HG02870 (cell line): ENCODE data around the gene KPNA6.
"Not testable (repeated sequence)": the region's sequence is repeated elsewhere in the genome, so short reads cannot be mapped to it uniquely, and the experiment has no call there.

Experiments used
- ATAC-seq: cut with Tn5 transposase; IDR thresholded peaks from one replicate; pipeline ENCODE4 v1.9.1; 2021; ENCODE audit warnings: mild to moderate bottlenecking, moderate library complexity; ENCODE audit not compliant: unreplicated experiment

The KPNA6 gene

GRCh38 chr1:32138965-32139364 is 31.1 kb downstream of the KPNA6 start:
- no peak for ATAC-seq

DNA sequence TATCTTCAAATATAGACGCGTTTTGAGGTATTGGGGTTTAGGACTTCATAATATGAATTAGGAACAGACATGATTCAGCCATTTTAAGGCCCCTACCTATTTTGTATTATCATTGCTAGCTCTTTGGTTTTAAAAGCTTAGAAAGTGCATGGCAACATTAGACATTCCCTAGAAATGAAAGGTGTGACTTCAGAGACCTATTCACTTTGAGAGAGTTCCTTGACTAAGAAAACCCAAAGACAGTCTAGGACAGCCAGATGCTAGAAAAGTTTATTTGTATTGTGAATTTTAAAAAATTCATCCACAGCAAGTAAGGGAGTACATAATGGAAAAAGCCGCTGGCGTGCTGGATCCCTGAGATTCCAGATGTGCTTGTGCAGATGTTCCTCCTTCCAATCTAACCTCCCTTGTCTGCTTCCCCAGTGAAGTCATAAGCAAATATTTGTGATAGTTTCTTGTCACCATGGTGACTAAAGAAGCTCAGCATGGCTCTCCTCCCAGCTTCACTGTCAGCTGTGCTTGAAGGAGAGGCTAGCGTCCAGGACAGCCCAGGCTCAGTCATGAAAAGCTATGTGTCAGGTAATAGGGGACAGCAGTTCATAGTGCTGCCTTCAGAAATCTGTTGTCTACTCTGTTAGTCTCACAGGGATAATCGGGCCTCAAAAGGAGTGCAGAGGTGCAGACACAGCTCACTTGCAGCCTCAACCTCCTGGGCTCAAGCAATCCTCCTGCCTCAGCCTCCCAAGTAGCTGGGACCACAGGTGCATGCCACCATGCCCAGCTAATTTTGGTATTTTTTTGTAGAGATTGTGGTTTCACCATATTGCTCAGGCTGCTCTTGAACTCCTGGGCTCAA is 34.8 kb downstream of the KPNA6 start:
- ATAC-seq, result no peak

- not testable (repeated sequence) for ATAC-seq
Measured at GRCh38 chr1:32143302-32143695, 35.4 kb downstream of the KPNA6 start.

- ATAC-seq, result no peak
Measured at GRCh38 chr1:32144033-32144432, 36.2 kb downstream of the KPNA6 start.

DNA sequence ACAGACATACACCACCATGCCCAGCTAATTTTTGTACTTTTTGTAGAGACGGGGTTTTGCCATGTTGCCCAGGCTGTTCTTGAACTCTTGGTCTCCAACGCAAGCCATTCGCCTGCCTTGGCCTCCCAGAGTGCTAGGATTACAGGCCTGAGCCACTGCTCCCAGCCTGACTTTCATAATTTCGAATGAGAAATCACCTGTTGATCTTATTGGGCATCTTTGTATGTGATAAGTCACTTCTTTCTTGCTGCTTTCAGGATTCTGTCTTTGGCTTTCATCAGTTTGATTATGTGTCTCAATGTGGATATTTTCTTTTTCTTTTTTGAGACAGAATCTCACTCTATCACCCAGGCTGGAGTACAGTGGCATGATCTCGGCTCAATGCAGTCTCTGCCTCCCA is 39.9 kb downstream of the KPNA6 start:
- ATAC-seq, result not testable (repeated sequence)

- no peak for ATAC-seq
Measured at GRCh38 chr1:32150847-32151246, 43.0 kb downstream of the KPNA6 start.

DNA sequence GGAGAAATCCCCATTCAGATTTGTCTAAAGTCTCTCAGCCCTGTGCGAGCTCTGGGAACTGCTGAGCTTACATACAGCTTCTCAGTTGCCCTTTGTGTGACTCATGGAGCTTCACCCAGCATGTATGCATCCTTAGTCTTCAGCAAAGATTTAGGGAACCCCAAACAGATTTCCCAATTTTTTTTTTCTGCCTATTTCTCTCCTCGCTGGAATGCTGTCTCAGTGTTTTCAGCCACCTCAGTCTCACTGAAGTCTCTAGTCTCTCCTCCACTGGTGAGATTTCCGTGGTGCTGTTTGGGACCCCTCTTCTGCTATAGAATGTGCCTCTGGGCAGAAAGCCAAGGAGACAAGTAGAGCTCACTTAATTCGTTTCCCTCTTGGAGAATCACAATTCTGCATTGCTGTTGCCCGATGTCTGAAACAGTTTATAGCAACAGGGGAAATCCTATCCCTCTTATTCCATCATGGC is 43.5 kb downstream of the KPNA6 start:
- no peak for ATAC-seq

- ATAC-seq, result no peak
Measured at GRCh38 chr1:32159189-32159588, 51.3 kb downstream of the KPNA6 start.

DNA sequence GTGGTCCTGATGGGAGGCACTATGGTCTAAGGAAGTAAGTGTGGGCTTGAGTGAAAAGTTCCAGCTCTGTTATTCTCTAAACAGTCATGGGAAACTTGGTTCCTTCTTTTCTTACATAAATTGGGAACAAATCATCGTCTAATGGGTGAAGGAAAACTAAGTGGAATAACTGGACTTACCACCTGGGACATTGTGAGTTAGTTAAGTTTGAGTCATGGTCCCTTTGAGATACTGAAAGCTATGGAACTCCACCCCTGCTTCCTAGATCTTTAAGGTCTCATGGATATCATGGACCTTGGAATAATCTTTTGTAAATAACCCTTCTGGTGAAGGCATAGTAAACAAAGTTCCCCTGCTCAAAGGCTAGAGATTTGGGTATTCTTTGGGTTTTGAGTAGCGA is 55.5 kb downstream of the KPNA6 start:
- no peak for ATAC-seq

- not testable (repeated sequence) for ATAC-seq
Measured at GRCh38 chr1:32165633-32166032, 57.8 kb downstream of the KPNA6 start.

DNA sequence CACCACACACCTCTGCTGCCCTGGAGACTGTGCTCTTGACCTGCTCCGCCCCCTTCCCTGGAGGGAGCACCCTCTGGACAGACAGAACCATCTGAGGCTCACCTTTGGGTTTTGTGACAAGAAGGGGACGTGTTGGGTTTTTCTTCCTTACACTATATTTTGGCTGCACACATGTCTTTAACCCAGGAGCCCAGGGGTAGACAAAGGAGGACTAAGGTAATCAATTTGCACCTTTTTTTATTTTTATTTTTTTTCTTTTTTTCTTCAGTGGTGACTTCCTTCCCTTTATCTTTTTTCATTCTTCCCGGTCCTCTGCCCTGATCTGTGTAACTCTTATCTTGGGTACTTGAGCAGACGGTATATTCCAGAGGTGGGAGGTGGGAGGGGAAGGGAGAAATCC is 63.1 kb downstream of the KPNA6 start:
- ATAC-seq, result no peak

DNA sequence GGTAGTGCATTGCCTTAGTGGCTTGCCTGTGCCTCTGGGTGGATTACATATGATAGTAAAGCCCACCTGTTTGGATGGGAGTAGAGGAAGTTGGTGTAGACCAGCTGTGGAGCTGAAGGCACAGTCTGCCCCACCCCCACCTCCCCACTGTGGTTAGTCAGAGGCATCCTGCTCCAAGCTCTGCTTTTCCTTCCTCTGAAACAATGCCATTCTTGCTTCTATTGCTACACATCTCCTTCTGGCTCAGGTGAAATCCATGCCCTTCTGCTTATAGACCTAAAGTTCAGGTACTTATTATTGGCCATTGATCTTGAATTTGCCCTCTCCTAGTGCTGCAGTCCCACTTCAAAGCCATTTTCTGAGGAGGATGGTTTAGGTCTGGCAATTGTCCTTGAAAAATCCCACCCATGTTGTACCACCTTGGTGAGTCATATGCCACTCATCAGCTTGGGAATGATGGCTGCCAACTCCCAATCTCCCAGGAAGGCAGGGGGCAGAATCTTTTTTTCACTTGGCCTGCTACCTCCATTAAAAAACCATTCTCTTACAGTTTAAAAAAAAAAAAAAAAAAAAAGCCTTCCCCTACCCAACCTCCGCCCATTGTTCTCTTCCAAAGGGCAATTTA is 64.9 kb downstream of the KPNA6 start:
- ATAC-seq, result no peak

DNA sequence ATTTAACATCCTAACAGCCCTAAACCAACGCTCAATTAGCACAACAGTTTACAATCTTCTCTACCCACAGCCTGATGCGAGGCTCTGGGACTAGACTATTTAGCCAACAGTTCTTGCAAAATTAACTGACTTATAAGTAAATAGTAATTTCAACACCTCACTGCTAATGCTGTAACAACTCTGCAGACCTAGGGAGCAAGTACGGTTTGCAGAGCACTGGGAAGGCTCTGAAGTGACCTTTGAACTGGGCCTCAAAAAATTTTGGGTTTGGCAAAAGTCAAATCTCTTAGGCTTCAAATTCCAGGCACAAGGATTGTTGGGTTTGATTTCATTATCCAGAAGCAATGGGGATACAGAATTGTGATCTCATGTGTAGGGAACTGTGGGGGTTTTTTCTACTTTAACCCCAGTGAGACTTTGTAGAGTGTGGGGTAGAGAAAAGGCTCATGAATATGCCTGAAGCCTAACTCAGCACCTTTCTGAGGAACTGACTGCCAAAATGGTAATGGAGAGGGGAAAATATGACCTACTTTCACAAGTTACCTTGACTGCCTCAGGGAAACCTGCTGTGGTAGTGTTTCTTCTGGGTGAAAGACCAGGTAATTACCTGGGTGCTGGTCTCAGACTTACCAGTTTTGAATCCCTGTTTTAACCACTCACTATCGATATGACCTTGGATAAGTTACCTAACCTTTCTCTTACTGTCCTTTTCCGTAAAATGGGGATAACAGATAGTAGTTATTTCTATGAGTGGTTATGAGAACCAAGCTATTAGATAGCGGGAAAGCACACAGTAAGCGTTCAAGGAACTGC is 70.7 kb downstream of the KPNA6 start:
- no peak for ATAC-seq

DNA sequence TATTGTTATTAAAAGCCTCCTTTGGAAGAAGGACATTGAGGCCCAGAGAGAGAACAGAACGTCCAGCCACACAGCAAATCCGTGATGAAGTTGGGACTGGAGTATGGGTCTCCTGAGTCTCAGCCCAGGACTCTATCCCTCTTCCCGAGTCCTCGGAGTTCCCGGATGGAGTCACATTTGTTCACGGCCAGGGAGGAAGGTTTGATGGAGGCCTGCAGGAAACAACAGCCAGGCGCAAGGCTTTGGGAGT is 71.3 kb downstream of the KPNA6 start:
- no peak for ATAC-seq

DNA sequence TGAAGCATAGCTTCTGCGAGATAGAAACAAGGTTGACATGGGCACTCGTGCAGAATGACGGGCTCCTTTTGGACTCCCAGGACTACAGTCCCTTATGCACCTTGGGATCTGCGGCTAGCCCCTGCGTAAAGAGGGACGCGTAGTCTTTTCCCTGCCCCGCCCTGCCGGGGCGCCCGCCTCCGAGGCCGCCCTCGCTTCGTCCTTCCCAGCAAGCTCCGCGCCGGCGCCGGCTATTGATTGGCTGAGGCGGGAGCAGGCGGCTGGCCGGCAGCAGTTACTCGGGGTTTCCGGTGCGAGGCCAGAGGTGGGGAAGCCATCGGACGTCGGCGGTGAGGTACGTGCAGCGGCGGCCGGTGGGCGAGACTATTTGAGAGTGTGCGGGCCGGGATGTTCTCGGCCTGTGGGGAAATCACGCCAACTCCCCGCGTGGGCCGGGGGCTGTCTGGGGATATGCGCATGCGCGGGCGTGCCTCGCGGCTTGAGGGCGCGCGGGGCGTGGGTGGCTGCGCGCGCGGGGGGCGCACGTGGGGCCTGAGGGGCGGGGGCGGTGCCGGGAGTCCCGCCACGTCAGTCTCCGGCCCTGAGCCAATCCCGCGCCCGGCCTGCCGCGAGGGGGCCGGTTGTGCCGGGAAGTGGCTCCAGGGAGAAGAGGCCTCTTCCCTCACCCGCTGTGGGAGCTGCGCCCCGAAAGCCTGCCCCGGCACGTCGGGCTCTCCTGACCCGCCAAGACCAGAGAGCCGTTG is 71.8 kb downstream of the KPNA6 start, which contains the start of gene TXLNA:
Gene TXLNA (plus strand): TSS at position 233 of the 743 bp plus-strand sequence. CDS start 671 bp downstream, outside the sequence.
- peak; percentile 83 for ATAC-seq

DNA sequence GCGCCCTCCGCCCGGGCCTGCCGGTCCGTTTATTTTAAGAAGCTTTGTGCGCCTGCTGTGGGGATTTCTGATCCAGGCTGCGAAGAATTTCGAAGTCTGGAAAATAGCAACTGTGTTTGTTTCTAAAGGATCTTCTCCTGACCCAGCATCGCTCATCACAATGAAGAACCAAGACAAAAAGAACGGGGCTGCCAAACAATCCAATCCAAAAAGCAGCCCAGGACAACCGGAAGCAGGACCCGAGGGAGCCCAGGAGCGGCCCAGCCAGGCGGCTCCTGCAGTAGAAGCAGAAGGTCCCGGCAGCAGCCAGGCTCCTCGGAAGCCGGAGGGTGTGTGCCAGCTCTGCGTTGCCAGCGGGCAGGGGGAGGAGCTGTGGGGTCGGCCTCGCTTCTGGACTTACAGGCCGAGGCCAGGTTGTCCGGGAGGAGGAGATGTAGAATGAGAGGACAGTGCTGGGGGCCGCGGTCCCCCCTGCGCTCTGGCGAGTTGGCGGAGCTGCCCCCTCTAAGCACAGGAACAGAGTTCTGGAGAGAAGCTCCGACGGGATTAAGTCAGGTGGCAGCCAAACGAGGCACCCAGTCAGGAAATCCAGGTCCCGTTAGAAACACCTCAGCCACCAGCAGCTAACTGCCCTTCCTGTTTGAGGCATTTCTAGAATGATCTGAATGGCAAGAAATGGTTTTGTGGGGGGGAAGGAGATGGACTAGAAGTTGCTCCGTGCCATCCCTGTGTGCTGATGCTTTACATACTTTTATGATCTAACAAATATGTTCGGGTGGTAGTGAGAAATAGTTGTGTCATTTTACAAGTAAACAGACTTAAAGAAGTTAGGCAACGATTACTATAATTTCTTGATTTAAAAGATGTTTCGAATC is 72.6 kb downstream of the KPNA6 start:
- no peak for ATAC-seq

- ATAC-seq, result no peak
Measured at GRCh38 chr1:32181065-32181464, 73.2 kb downstream of the KPNA6 start.

- no peak for ATAC-seq
Measured at GRCh38 chr1:32181563-32181962, 73.7 kb downstream of the KPNA6 start.

GRCh38 chr1:32182060-32182459 is 74.2 kb downstream of the KPNA6 start:
- ATAC-seq, result no peak

- ATAC-seq, result no peak
Measured at GRCh38 chr1:32184650-32185049, 76.8 kb downstream of the KPNA6 start.
